Activated CD4-positive, alpha-beta T cell treated with anti-CD3 and anti-CD28 coated beads, Interleukin-2, amount 10 ng/mL, durations not matched to agents 7 days and 5 days (primary cell): ENCODE data around the gene MYL3. TPM values are rescaled to one million over a fixed set of nuclear protein-coding genes. Genes with fewer than 3 reads are reported as not detected.

Experiments
- CTCF ChIA-PET: fragments of 350-600 bp; sonication (Branson Sonifier 250); formaldehyde crosslinking; loops from one replicate; lab custom pipeline; 2021; ENCODE audit warnings: antibody characterized with exemption; lab: Charles Lee
- POLR2A ChIA-PET: fragments of 350-600 bp; sonication (Branson Sonifier 250); formaldehyde crosslinking; loops from one replicate; lab custom pipeline; 2021; ENCODE audit warnings: antibody characterized with exemption; lab: Charles Lee
- DNase-seq: peaks from one replicate; pipeline ENCODE4 v3.0.0-alpha.2; 2020
- H3K27ac Mint-ChIP-seq: one replicate; pipeline ENCODE4 v1.8.0; 2021; ENCODE audit warnings: mild to moderate bottlenecking, moderate library complexity, mixed read lengths
- H3K27me3 Mint-ChIP-seq: one replicate; pipeline ENCODE4 v1.8.0; 2021; ENCODE audit warnings: mixed read lengths
- H3K36me3 Mint-ChIP-seq: one replicate; pipeline ENCODE4 v1.8.0; 2021; ENCODE audit warnings: low read depth, mixed read lengths
- H3K4me1 Mint-ChIP-seq: one replicate; pipeline ENCODE4 v1.8.0; 2021; ENCODE audit warnings: mixed read lengths
- H3K4me3 Mint-ChIP-seq: one replicate; pipeline ENCODE4 v1.8.0; 2021; ENCODE audit warnings: mild to moderate bottlenecking, moderate library complexity, mixed read lengths
- H3K9me3 Mint-ChIP-seq: one replicate; pipeline ENCODE4 v1.8.0; 2021; ENCODE audit warnings: mixed read lengths
- total RNA-seq, 2 experiments: library from RNA; stranded (reverse); gene quantifications; one replicate each; pipeline ENCODE4 v1.2.3, GENCODE V29; 2021

MYL3 gene
- total RNA-seq, 2 experiments from 2014 or later: not detected

DNA sequence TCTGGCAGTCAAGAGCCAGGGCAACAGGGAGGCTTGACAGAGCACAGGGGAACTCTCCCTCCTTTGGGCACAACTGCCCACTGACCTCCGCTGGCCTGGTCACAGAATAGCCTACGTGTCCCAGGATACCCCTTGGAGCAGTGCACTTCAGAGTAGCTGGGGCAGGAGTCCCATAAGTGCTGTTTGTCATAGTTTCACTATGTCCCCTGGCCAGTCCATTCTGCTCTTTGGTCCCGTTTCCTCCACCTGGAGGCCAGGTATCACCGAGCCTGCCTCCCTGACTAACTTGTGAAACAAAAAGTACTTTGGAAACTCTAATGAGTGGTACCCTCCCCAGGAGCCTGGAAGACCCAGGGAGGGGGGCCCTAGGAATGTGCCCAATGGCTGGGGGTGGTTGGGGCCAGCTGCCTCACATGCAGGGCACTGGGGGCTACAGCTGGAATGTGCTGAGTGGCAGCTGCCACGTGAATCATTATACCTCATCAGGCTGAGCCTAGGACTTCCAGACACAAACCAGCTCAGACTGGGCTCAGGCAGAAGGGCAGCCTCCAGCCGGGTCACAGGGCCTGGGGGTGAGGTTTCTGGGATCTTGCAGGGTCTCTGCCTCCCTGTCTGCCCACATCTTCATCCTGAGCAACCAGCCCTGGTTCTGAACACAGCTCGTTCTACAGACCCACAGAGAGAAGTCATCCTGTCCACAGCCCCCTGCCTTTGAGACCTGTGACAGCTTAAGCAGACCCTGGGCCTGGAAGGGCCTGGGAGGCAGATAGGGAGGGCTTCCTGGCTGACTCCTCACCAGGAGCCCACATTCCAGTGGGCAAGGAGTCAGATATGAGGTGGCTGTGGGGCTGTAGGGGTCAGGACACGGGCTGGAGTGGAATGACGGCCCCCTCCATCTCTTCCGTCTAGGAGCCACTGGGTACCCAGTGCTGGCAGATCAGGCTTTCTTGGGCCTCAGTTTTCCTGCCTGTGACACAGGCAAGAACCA lies 13.4 kb upstream of the MYL3 start:
- Mint-ChIP-seq H3K27me3 (peaks cover 31% of the 10 kb centered on the region), H3K36me3 (no peaks in the 10 kb centered on the region), H3K9me3 (no peaks in the 10 kb centered on the region), H3K4me1 (peaks cover 2% of the 10 kb centered on the region), H3K27ac (no peak overlapping the region), H3K4me3 (no peak overlapping the region)
- ChIA-PET CTCF (interaction anchor here (1.4 kb wide), 2 partner anchors 8 to 10 kb away, joined by 4 to 5 read pairs; no protein-coding TSS in a partner anchor), POLR2A (no interaction called here)
- no peak for DNase-seq

DNA sequence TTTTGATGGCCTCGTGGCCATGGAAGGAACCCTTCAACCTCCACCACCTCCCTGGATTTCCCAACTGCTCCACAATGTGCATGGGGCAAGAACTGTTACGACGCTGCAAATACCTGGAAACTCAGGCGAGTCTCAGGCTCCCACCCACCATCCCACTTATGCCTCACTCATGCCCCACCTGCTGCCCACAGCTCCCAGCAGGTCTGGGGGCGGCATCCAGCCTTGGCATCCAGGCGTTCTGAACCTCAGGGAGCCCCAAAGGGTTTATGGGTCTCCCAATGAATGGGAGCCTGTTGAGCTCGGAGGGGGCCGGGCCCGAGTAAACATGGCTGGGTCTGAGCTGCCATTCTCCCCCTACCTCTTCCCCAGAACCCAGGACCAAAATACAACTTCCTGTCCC lies 12.3 kb upstream of the MYL3 start:
- H3K27ac Mint-ChIP-seq: no peak overlapping the region
- H3K4me3 Mint-ChIP-seq: no peak overlapping the region
- H3K9me3 Mint-ChIP-seq: no peaks in the 10 kb centered on the region
- ChIA-PET CTCF (interaction anchor here (1.4 kb wide), 1 partner anchor 9 kb away, joined by 4 read pairs; no protein-coding TSS in a partner anchor), POLR2A (no interaction called here)
- peaks cover 2% of the 10 kb centered on the region for H3K4me1 Mint-ChIP-seq
- peaks cover 22% of the 10 kb centered on the region for H3K27me3 Mint-ChIP-seq
- H3K36me3 Mint-ChIP-seq: no peaks in the 10 kb centered on the region
- no peak for DNase-seq

DNA sequence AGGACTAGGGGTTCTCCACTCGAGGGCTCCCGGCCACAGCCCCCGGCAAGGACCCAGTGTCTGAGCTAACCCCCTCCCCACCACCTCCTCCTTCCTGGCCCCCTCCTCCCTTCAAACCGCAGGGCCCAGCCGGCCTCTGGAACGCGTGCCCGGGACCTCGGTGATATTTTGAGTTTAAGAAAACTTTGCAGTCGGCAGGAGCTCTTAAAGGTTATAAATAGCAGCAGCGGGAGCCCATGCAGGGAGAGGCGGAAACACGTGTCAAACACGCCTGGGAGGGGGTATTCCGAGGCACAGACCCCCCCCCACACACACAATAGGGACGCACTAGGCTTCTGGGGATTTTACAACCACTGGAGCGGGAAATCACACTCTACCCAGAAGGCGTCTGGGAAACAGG lies 11.2 kb upstream of the MYL3 start:
- Mint-ChIP-seq H3K4me3 (no peak overlapping the region), H3K9me3 (no peaks in the 10 kb centered on the region), H3K27ac (no peak overlapping the region), H3K36me3 (no peaks in the 10 kb centered on the region), H3K27me3 (peaks cover 11% of the 10 kb centered on the region), H3K4me1 (peaks cover 2% of the 10 kb centered on the region)
- no peak for DNase-seq
- ChIA-PET CTCF (interaction anchor here (0.9 kb wide), 1 partner anchor 24 kb away, joined by 3 read pairs; no protein-coding TSS in a partner anchor), POLR2A (no interaction called here)

DNA sequence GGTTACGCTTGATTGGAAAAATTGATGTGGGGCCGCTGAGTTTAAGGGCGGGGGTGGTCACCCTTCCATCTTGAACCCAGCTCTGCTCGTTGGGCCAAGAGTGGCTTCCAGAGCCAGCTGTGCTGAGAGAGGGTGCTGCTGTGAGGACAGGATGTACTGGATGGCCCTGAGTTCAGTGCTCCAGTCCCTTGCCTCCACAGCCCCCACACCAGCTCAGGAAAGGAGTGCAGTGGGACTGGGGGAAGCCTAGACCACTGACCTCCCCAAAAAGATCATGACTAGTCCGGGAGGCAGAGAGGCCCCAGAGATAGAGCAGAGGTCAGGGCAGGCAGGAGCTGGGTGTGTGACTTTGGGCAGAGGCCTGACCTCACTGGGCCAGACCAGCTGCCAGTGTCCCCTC lies 10.3 kb upstream of the MYL3 start:
- POLR2A ChIA-PET: no interaction called here
- Mint-ChIP-seq H3K4me3 (no peak overlapping the region), H3K36me3 (no peaks in the 10 kb centered on the region), H3K9me3 (no peaks in the 10 kb centered on the region), H3K27ac (no peak overlapping the region), H3K4me1 (peaks cover 2% of the 10 kb centered on the region), H3K27me3 (peaks cover 7% of the 10 kb centered on the region)
- CTCF ChIA-PET: no interaction called here
- DNase-seq: no peak

DNA sequence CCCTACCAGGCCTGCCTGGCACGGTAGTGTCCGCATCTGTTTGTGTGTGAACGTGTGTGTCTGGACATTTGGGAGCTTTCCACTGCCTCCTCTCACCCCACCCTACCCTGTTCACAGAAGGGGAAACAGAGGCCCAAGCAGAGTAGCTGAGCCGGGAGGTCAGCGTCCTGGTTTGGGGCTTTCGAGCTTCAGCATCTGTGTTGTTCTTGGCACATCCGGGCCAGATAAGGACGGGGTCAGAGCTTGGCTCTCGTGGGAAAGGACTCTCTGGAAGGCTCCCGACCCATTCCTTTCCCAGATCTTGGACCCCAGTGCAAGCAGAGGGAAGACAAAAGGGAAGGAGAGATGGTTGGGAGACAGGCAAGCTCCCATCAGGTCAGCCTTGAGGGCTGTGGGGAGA lies 8.0 kb upstream of the MYL3 start:
- no peaks in the 10 kb centered on the region for H3K9me3 Mint-ChIP-seq
- H3K36me3 Mint-ChIP-seq: no peaks in the 10 kb centered on the region
- peaks cover 2% of the 10 kb centered on the region for H3K4me1 Mint-ChIP-seq
- ChIA-PET POLR2A (no interaction called here), CTCF (interaction anchor here (1.1 to 1.3 kb wide), 2 partner anchors 10 to 175 kb away, joined by 3 to 5 read pairs; no protein-coding TSS in a partner anchor)
- H3K4me3 Mint-ChIP-seq: no peak overlapping the region
- H3K27ac Mint-ChIP-seq: no peak overlapping the region
- H3K27me3 Mint-ChIP-seq: peaks cover 7% of the 10 kb centered on the region
- DNase-seq: no peak

DNA sequence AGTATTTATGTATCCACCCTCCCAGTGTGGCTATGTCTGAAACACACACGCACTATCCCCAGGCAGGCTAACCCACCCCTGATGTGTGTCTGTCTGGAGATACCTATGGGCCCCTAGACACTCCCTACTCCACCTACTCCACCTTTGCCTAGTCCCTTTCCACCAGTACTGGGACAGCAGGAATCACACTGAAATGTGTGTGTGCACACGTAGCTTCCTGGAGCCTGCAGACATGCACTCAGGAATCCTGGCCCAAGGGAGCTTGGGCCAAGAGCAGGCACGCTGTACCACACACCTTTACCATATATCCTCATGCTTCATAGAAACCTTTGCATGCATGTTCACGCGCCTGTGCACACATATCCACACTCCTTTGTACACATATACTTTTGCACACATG lies 7.4 kb upstream of the MYL3 start:
- POLR2A ChIA-PET: no interaction called here
- Mint-ChIP-seq H3K4me3 (no peak overlapping the region), H3K9me3 (no peaks in the 10 kb centered on the region), H3K36me3 (no peaks in the 10 kb centered on the region), H3K4me1 (peaks cover 2% of the 10 kb centered on the region), H3K27me3 (peaks cover 7% of the 10 kb centered on the region), H3K27ac (no peak overlapping the region)
- CTCF ChIA-PET: interaction anchor here (1.1 to 1.3 kb wide), 2 partner anchors 10 to 176 kb away, joined by 3 to 5 read pairs; no protein-coding TSS in a partner anchor
- no peak for DNase-seq

DNA sequence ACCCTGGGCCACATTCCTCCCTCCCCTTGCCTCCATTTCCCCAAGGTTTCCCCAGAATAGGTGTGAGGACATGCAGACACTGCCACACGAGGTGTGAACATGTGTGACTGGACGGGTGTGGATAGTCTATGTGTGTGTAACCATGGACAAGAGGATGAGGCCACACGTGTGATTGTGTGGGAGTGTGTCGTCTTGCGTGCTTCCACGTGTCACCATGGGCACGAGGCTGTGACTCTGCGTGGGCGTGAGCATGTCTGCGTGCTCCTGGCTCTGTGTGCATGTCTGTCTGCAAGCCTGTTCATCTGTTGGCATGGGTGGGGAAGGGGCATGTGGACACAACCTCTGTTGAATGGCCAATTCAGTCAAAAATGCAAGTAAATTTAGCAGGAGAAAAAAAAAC lies 6.2 kb upstream of the MYL3 start:
- Mint-ChIP-seq H3K9me3 (no peaks in the 10 kb centered on the region), H3K27ac (no peak overlapping the region), H3K4me3 (no peak overlapping the region), H3K27me3 (no peaks in the 10 kb centered on the region), H3K36me3 (no peaks in the 10 kb centered on the region), H3K4me1 (peaks cover 2% of the 10 kb centered on the region)
- ChIA-PET CTCF (interaction anchor here (0.6 to 1.3 kb wide), 3 partner anchors 31 to 58 kb away, joined by 3 read pairs; no protein-coding TSS in a partner anchor), POLR2A (interaction anchor here (0.6 kb wide), 1 partner anchor 1454 kb away, joined by 4 read pairs; no protein-coding TSS in a partner anchor)
- no peak for DNase-seq

DNA sequence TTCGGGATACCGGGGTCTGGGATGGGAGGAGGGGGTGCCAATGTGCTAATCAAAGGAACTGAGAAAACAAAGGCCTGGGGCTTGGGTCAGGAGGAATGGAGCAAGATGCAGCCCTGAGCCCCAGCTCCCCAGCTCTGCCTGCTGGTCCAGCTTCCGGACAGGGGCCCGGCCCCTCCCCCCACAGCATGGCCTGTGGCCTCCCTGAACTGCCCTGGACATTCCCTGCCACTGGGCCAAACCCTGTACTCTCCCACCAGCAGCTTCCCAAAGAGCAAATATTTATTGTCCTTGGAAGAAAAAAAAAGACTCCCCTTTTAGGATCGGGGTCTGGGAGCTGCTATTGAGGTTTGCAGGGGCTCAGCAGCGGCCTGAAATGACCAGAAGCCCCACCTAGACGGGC lies 5.7 kb upstream of the MYL3 start:
- Mint-ChIP-seq H3K9me3 (no peaks in the 10 kb centered on the region), H3K4me3 (no peak overlapping the region), H3K27ac (no peak overlapping the region), H3K36me3 (no peaks in the 10 kb centered on the region), H3K4me1 (no peaks in the 10 kb centered on the region), H3K27me3 (no peaks in the 10 kb centered on the region)
- ChIA-PET POLR2A (interaction anchor here (0.6 kb wide), 1 partner anchor 1453 kb away, joined by 4 read pairs; no protein-coding TSS in a partner anchor), CTCF (interaction anchor here (0.6 to 1.3 kb wide), 5 partner anchors 8 to 59 kb away, joined by 3 to 6 read pairs (median 3); partner anchors contain the start of gene PTH1R)
- DNase-seq: no peak

DNA sequence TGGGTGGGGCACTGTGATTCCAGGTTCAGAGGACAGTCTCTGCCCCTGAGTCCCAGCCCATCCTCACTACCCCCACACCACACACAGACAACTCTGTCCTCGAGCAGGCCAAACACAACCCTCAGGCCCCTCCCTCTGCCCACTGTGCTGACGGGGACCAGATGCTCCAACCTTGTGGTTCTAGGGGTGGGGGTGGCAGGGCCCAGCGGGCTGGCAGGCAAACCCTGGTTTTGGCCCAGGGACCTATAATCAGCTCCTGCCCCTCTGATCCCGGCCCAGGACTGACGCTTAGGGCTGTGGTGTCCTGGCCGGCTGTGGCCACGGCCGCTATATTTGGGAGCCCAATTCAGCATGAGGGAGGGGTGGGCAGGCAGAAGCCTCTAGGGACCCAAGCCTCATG lies 5.0 kb upstream of the MYL3 start:
- no peak overlapping the region for H3K4me3 Mint-ChIP-seq
- no peak overlapping the region for H3K27ac Mint-ChIP-seq
- POLR2A ChIA-PET: no interaction called here
- no peaks in the 10 kb centered on the region for H3K9me3 Mint-ChIP-seq
- DNase-seq: no peak
- H3K36me3 Mint-ChIP-seq: no peaks in the 10 kb centered on the region
- CTCF ChIA-PET: interaction anchor here (0.8 to 1.6 kb wide), 5 partner anchors 9 to 456 kb away, joined by 3 to 6 read pairs (median 5); partner anchors contain the start of gene PTH1R
- H3K4me1 Mint-ChIP-seq: no peaks in the 10 kb centered on the region
- no peaks in the 10 kb centered on the region for H3K27me3 Mint-ChIP-seq

DNA sequence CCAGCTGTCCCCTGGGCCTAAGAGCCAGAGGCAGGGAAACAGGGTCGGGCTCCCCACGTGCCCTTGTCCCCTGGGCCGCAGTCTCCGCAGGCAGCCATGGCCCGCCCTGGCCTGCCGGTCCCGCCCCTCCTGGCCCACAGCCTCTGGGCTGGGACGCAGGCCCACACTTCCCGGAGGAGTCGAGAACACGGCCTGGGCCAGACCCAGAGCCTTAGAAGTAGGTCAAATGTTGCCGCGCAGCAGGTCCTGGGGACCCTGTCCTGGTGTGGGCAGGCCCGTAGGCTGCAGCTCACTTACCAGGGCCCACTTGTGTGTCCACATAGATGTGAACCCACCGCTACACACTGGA lies 4.3 kb upstream of the MYL3 start:
- Mint-ChIP-seq H3K4me1 (no peaks in the 10 kb centered on the region), H3K36me3 (no peaks in the 10 kb centered on the region), H3K9me3 (no peaks in the 10 kb centered on the region), H3K27ac (no peak overlapping the region), H3K4me3 (no peak overlapping the region), H3K27me3 (no peaks in the 10 kb centered on the region)
- ChIA-PET CTCF (interaction anchor here (0.6 to 1.6 kb wide), 6 partner anchors 9 to 482 kb away, joined by 3 to 5 read pairs (median 5); no protein-coding TSS in a partner anchor), POLR2A (no interaction called here)
- no peak for DNase-seq

DNA sequence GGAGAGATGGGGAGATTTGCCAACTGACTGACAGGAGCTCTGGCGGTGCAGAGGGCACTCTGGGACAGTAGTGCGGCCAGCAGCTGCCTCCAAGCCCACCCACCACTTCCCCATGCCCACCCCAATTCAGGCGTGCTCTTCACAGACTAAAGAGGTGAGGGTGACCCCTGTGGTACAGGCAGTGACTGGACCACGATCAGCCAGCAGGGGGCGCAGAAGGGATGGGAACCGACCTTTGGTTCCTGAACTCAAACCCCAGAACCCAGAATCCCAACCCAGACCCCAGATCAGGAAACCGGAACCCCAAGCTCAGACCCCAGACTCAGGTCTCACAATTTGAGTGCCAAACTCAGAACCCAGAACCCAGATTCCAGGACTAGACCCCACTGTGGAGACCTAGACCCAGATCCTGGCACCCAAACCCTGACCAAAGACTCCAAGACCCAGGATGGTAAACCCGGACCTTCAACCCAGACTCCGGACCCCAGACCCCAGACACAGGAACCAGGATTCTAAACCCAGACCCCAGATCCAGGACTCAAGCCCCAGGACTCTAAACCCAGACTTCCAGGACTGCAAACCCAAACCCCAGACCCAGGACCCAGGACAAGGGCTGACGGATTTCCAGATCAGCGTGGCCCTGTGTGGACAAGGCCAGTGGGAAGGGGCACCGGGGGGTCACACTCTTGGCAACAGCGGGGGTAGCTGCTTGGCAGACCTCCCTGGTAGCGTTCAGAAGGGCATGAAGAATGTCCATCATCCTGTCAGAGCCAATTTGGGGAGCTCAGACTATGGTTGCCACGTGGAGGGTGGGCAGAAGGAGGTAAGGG lies 3.7 kb upstream of the MYL3 start:
- Mint-ChIP-seq H3K27me3 (no peaks in the 10 kb centered on the region), H3K4me3 (no peak overlapping the region), H3K27ac (no peak overlapping the region), H3K36me3 (no peaks in the 10 kb centered on the region), H3K9me3 (no peaks in the 10 kb centered on the region), H3K4me1 (no peaks in the 10 kb centered on the region)
- ChIA-PET CTCF (interaction anchor here (0.6 to 1.6 kb wide), 9 partner anchors 9 to 482 kb away, joined by 3 to 5 read pairs (median 4); no protein-coding TSS in a partner anchor), POLR2A (no interaction called here)
- DNase-seq: peak; percentile 82

DNA sequence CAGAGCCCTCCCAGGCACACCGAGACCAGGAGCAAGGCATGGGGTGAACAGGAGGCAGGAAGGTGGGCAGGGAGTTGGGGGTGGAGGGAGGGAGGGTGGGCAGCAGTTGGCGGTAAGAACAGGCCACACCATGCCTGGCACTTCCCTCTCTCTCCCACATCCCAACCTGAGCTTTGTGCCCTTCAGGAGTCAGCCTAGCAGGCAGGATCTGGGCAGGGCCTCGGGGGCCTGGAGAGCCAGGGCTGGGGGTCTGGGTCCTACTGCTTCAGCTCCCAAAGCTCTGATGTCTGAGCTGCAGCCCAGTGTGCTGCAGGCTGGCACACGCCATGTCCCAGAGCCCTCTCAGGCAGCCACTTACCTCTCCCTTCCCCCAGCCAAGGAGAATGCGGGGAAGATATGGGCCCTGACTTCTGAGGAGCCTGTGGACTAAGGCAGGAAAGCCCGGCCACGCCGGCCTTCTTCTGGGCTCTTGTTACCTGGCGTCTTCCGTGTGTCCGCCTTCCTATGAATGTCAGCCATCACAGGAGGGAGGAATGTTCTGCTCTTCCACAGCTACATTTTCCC lies 2.9 kb upstream of the MYL3 start:
- CTCF ChIA-PET: interaction anchor here (1.0 to 1.5 kb wide), 7 partner anchors 10 to 304 kb away, joined by 3 to 5 read pairs (median 3); no protein-coding TSS in a partner anchor
- no peak for DNase-seq

More for the DNA sequence above, 2.9 kb upstream of the MYL3 start:
- Mint-ChIP-seq H3K9me3 (no peaks in the 10 kb centered on the region), H3K4me1 (no peaks in the 10 kb centered on the region), H3K36me3 (no peaks in the 10 kb centered on the region), H3K27ac (no peak overlapping the region), H3K27me3 (no peaks in the 10 kb centered on the region), H3K4me3 (no peak overlapping the region)
- POLR2A ChIA-PET: no interaction called here
